Measurements from ENCODE around the gene OGDH. TPM values are rescaled to one million over a fixed set of nuclear protein-coding genes. Genes with fewer than 3 reads are reported as not detected.

The OGDH gene
- total RNA-seq, 2 experiments from 2014 or later = 103 to 105 TPM

DNA sequence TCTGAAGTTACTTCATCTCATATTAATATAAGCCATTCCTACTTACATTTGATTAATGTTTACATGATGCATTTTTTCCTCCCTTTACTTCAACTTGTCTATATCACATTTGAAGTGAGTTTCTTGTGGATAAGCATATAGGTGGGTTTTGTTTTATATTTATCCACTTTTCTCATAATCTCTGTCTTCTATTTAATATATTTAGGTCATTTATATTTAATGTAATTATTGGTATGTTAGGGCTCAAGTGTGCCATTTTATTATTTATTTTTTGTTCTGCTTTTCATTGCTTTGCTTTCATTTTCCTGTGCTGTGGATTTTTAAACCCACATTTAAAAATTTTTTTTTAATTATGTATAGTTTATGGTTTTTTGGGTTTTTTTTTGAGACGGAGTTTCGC lies 54.8 kb downstream of the OGDH start:
- Mint-ChIP-seq H3K9me3 (peaks cover 13% of the 10 kb centered on the region), H3K4me3 (no peak overlapping the region), H3K27me3 (no peaks in the 10 kb centered on the region), H3K27ac (no peak overlapping the region), H3K36me3 (peaks cover 52% of the 10 kb centered on the region), H3K4me1 (ENCODE audit: low read depth) (peaks cover 20% of the 10 kb centered on the region)
- ChIA-PET POLR2A (no interaction called here), CTCF (no interaction called here)
- intact Hi-C loops (cut with micrococcal nuclease) = no loop called here
- DNase-seq = no peak

- Mint-ChIP-seq H3K4me3 (no peak overlapping the region), H3K9me3 (peaks cover 11% of the 10 kb centered on the region), H3K27me3 (no peaks in the 10 kb centered on the region), H3K4me1 (ENCODE audit: low read depth) (peaks cover 17% of the 10 kb centered on the region), H3K36me3 (peaks cover 29% of the 10 kb centered on the region), H3K27ac (no peak overlapping the region)
- intact Hi-C loops (cut with micrococcal nuclease) = no loop called here
- ChIA-PET CTCF (interaction anchor here (0.7 kb wide), 1 partner anchor 41 kb away, joined by 4 read pairs; no protein-coding TSS in a partner anchor), POLR2A (interaction anchor here (0.6 kb wide), 1 partner anchor 25 kb away, joined by 3 read pairs; no protein-coding TSS in a partner anchor)
- DNase-seq = no peak
These were observed 58.5 kb downstream of the OGDH start for GRCh38 chr7:44664780-44665461.

DNA sequence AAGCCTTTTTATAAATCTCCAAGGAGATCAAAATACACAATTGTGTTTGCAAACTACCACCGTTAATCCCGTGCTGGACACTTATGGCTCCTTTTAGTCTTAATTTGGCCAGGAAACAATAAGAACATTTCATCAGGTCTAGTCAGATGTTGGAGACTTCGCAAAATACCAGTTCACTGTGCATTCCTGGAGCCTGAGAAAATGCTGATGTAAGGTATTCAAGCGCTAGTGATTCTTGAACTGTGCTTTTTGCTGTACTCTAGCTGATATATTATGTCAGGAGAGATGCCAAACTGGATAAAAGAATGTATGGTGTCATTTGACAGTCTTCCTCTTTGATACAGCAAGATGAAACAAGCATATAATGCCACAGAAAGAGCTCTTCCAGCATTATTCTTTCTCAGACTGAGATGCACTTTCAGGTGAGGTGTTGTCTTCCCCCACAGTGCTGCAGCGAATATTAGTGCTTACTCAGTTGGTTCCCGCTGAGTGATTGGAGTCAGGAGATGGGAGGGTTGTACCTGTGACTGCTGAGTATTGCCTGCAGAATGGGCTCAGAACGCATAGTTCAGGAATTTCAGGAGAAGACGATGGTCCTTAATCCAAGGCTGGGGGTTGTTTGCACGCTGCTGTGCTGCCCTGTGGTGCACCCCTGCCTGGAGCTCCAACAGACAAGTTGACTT lies 59.2 kb downstream of the OGDH start:
- Mint-ChIP-seq H3K27me3 (no peaks in the 10 kb centered on the region), H3K36me3 (peaks cover 25% of the 10 kb centered on the region), H3K9me3 (peaks cover 6% of the 10 kb centered on the region), H3K27ac (no peak overlapping the region), H3K4me3 (no peak overlapping the region), H3K4me1 (ENCODE audit: low read depth) (peaks cover 16% of the 10 kb centered on the region)
- intact Hi-C loops (cut with micrococcal nuclease) = no loop called here
- no peak for DNase-seq
- POLR2A ChIA-PET = interaction anchor here (0.6 kb wide), 1 partner anchor 26 kb away, joined by 3 read pairs; no protein-coding TSS in a partner anchor
- CTCF ChIA-PET = no interaction called here

DNA sequence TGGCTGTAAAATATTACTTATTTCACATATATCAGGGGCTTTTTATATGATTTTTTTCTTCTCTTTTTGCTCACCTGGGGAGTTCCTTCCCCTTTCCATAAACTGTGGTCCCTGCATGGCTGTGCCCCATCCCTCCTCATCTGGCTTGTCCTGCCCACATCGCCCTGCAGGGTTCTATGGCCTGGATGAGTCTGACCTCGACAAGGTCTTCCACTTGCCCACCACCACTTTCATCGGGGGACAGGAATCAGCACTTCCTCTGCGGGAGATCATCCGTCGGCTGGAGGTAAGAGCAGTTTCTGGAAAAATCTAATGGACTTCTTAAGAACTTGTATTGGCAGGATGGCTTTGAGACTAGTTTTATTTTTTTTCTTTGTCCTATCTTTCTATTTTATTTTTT lies 60.1 kb downstream of the OGDH start:
- H3K36me3 Mint-ChIP-seq = peaks cover 20% of the 10 kb centered on the region
- intact Hi-C loops (cut with micrococcal nuclease) = no loop called here
- POLR2A ChIA-PET = no interaction called here

DNA sequence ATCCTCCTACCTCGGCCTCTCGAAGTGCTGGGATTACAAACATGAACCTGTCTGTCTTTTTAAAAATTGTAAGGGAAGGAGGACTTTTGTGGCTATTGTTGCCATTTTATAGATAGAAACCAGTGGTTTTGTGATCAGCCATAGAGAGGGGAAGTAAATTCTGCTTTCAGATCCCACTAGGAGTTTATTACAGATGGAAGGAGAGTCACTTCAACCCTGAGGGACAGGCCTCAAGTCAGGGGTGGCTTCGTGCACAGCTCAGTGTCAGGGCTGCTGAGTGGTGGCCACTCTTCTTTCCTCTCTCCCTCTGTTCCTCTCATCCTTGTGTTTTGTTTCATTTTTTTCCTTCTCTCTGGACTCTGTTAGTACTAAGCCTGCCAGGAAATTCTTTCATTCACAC lies 60.8 kb downstream of the OGDH start:
- POLR2A ChIA-PET = no interaction called here
- intact Hi-C loops (cut with micrococcal nuclease) = no loop called here
- CTCF ChIA-PET = no interaction called here
- Mint-ChIP-seq H3K4me3 (no peak overlapping the region), H3K27ac (no peak overlapping the region), H3K36me3 (peaks cover 17% of the 10 kb centered on the region), H3K27me3 (no peaks in the 10 kb centered on the region), H3K4me1 (ENCODE audit: low read depth) (peaks cover 16% of the 10 kb centered on the region), H3K9me3 (no peaks in the 10 kb centered on the region)
- DNase-seq = no peak

More for the DNA sequence above, 60.1 kb downstream of the OGDH start:
- DNase-seq = no peak
- Mint-ChIP-seq H3K4me3 (no peak overlapping the region), H3K9me3 (no peaks in the 10 kb centered on the region), H3K4me1 (ENCODE audit: low read depth) (peaks cover 16% of the 10 kb centered on the region), H3K27ac (no peak overlapping the region), H3K27me3 (no peaks in the 10 kb centered on the region)
- CTCF ChIA-PET = no interaction called here

DNA sequence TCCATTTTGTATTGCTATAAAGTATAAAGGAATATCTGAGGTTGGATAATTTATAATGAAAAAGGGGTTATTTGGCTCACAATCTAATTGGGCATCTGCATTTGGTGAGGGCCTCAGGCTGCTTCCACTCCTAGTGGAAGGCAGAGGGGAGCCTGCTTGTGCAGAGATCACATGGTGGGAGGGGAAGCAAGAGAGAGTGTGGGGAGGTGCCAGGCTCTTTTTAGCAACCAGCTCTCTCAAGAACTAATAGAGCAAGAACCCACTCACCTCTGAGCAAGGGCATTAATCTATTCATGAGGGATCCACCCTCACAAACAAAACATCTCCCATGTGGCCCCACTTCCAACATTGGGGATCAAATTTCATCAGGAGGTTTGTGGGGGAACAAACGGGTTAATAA lies 64.6 kb downstream of the OGDH start:
- Mint-ChIP-seq H3K27me3 (no peaks in the 10 kb centered on the region), H3K4me3 (no peak overlapping the region), H3K9me3 (no peaks in the 10 kb centered on the region), H3K4me1 (ENCODE audit: low read depth) (peaks cover 6% of the 10 kb centered on the region), H3K27ac (no peak overlapping the region), H3K36me3 (peaks cover 20% of the 10 kb centered on the region)
- intact Hi-C loops (cut with micrococcal nuclease) = no loop called here
- ChIA-PET POLR2A (no interaction called here), CTCF (no interaction called here)
- DNase-seq = no peak

- POLR2A ChIA-PET = no interaction called here
- Mint-ChIP-seq H3K4me3 (no peak overlapping the region), H3K27me3 (no peaks in the 10 kb centered on the region), H3K9me3 (no peaks in the 10 kb centered on the region), H3K36me3 (peaks cover 23% of the 10 kb centered on the region), H3K4me1 (ENCODE audit: low read depth) (peaks cover 2% of the 10 kb centered on the region), H3K27ac (no peak overlapping the region)
- intact Hi-C loops (cut with micrococcal nuclease) = no loop called here
- CTCF ChIA-PET = interaction anchor here (1.4 kb wide), 1 partner anchor 85 kb away, joined by 3 read pairs; no protein-coding TSS in a partner anchor
- DNase-seq = no peak
These were observed 66.9 kb downstream of the OGDH start for GRCh38 chr7:44673324-44673723.

DNA sequence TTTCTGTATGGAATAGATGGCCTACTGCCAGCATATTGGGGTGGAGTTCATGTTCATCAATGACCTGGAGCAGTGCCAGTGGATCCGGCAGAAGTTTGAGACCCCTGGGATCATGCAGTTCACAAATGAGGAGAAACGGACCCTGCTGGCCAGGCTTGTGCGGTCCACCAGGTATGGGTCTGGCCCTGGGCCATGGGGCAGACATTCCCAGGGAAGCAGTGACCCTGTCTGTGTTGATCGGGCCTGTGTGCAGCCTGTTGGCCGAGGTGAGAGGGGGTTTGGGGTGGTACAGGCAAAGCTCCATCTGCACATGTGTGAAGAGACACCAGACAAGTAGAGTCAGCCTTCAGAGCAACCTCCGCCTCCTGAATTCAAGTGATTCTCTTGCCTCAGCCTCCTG lies 67.3 kb downstream of the OGDH start:
- H3K4me1 Mint-ChIP-seq (ENCODE audit: low read depth) = peaks cover 1% of the 10 kb centered on the region

GRCh38 chr7:44674381-44674780 lies 68.0 kb downstream of the OGDH start:
- CTCF ChIA-PET = no interaction called here
- H3K4me3 Mint-ChIP-seq = no peak overlapping the region
- intact Hi-C loops (cut with micrococcal nuclease) = no loop called here
- no peaks in the 10 kb centered on the region for H3K4me1 Mint-ChIP-seq (ENCODE audit: low read depth)
- no peaks in the 10 kb centered on the region for H3K27me3 Mint-ChIP-seq
- peaks cover 33% of the 10 kb centered on the region for H3K36me3 Mint-ChIP-seq
- H3K27ac Mint-ChIP-seq = no peak overlapping the region
- POLR2A ChIA-PET = no interaction called here
- no peak for DNase-seq
- no peaks in the 10 kb centered on the region for H3K9me3 Mint-ChIP-seq

More for the DNA sequence above, 67.3 kb downstream of the OGDH start:
- ChIA-PET POLR2A (no interaction called here), CTCF (interaction anchor here (1.4 kb wide), 1 partner anchor 85 kb away, joined by 3 read pairs; no protein-coding TSS in a partner anchor)
- DNase-seq = no peak
- H3K9me3 Mint-ChIP-seq = no peaks in the 10 kb centered on the region
- no peaks in the 10 kb centered on the region for H3K27me3 Mint-ChIP-seq
- no peak overlapping the region for H3K4me3 Mint-ChIP-seq
- no peak overlapping the region for H3K27ac Mint-ChIP-seq
- peaks cover 27% of the 10 kb centered on the region for H3K36me3 Mint-ChIP-seq
- intact Hi-C loops (cut with micrococcal nuclease) = no loop called here

DNA sequence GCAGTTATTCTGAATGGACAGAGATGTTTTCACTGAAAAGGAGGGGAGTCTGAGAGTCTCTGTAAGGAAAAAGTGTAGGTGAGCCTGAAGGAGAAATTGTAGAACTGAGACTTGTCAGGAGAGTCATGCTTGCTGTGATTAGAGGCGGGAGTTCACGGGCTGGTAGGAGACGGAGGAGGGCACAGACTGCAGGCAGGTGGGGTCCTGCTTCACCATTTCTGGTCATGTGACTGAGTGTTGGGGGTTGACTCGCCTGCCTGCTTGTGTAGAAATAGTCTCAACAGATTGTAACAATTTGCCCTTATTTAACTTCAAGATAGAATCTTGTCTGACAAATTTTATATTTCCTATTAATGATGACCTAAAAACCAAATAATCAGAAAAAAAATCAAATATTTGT lies 70.3 kb downstream of the OGDH start:
- H3K4me1 Mint-ChIP-seq (ENCODE audit: low read depth) = no peaks in the 10 kb centered on the region
- H3K4me3 Mint-ChIP-seq = no peak overlapping the region
- intact Hi-C loops (cut with micrococcal nuclease) = no loop called here
- no peaks in the 10 kb centered on the region for H3K27me3 Mint-ChIP-seq
- no peak overlapping the region for H3K27ac Mint-ChIP-seq
- peaks cover 34% of the 10 kb centered on the region for H3K36me3 Mint-ChIP-seq
- POLR2A ChIA-PET = no interaction called here
- no peak for DNase-seq
- H3K9me3 Mint-ChIP-seq = no peaks in the 10 kb centered on the region
- CTCF ChIA-PET = no interaction called here

- CTCF ChIA-PET = no interaction called here
- Mint-ChIP-seq H3K4me1 (ENCODE audit: low read depth) (no peaks in the 10 kb centered on the region), H3K9me3 (no peaks in the 10 kb centered on the region), H3K4me3 (no peak overlapping the region), H3K36me3 (peaks cover 34% of the 10 kb centered on the region), H3K27me3 (no peaks in the 10 kb centered on the region), H3K27ac (peak overlapping the region; percentile 16)
- intact Hi-C loops (cut with micrococcal nuclease) = no loop called here
- DNase-seq = no peak
- POLR2A ChIA-PET = no interaction called here
These were observed 71.7 kb downstream of the OGDH start for GRCh38 chr7:44678101-44678470.

DNA sequence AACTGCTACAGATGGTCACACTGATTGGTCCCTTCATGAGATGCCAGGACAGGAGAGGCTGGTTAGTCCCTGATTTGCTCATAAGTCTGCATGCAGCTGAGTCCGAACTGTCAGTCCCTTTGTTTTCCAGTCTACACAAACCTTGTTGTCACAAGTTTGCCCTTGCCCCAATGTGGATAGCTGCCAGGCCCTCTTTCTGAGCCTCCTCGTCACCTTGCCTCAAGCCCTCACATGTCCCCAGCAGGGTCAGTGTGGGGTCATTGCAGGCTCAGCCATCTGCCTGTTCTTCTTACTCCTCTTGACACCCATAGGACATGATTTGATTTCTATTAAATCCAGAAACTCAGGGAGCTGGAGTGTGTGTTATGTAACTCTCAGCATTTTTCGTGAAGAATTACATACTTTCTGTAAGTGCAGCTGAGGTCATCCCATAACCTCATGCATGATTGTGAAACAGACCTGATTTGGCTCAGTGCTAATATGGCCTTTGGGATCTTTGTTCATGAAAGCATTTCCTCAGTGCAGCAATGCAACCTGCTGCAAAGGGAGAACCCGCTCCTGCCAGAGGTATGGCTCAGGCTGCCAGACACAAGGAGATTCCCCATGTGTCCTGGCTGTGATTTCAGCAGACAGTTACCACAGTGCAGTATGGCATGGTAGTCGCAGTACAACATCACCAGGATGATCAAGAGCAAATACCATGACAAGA lies 72.2 kb downstream of the OGDH start:
- no peak for DNase-seq
- Mint-ChIP-seq H3K27ac (no peak overlapping the region), H3K4me3 (no peak overlapping the region), H3K36me3 (peaks cover 32% of the 10 kb centered on the region), H3K9me3 (no peaks in the 10 kb centered on the region), H3K4me1 (ENCODE audit: low read depth) (no peaks in the 10 kb centered on the region), H3K27me3 (no peaks in the 10 kb centered on the region)
- intact Hi-C loops (cut with micrococcal nuclease) = no loop called here
- ChIA-PET POLR2A (no interaction called here), CTCF (no interaction called here)
